Body of pancreas (tissue), 4 donors: ENCODE data around the gene CCSER2.

Source experiments
- CTCF ChIP-seq, 7 experiments: fragments of 450-650 bp in 4 of 7; fragments of 200-600 bp in 3 of 7; sonication (generic) in 3 of 7; IDR thresholded peaks; one replicate each; pipeline ENCODE4 v1.5.1; 2016 to 2019; ENCODE audit warnings: antibody characterized with exemption in 7 of 7
- POLR2A ChIP-seq, 3 donors: fragments of 450-650 bp; IDR thresholded peaks; one replicate each; pipeline ENCODE4 v1.6.1; 2016; ENCODE audit warnings: antibody characterized with exemption in 3 of 3, mild to moderate bottlenecking in 2 of 3

GRCh38 chr10:84335516-84335915, 7.1 kb downstream of the CCSER2 start:
- TF ChIP-seq CTCF (IDR thresholded peaks at IDR 0.05): no peak
- TF ChIP-seq POLR2A (IDR thresholded peaks at IDR 0.05): no peak
